Right lobe of liver (tissue), 6 donors: ENCODE data around the gene ACTN2. TPM values are rescaled to one million over a fixed set of nuclear protein-coding genes. Genes with fewer than 3 reads are reported as not detected.

ENCODE experiments used
- ATAC-seq, 4 donors: fragments of 200-7000 bp; cut with Tn5 transposase; one replicate each; pipeline ENCODE4 v1.9.1; 2020; ENCODE audit warnings: mild to moderate bottlenecking in 4 of 4, moderate library complexity in 4 of 4
- DNase-seq, 3 donors: peaks; one replicate each; pipeline ENCODE4 v3.0.0-alpha.2; 2020
- H3K27ac ChIP-seq, 3 donors: fragments of 200-600 bp; one replicate each; pipeline ENCODE4 v1.8.0; 2022
- H3K27me3 ChIP-seq, 2 donors: fragments of 200-600 bp; one replicate each; pipeline ENCODE4 v1.8.0; 2022
- H3K36me3 ChIP-seq, 4 donors: fragments of 200-600 bp; sonication (generic) in 1 of 4; one replicate each; pipeline versions ENCODE4 v1.5.1 to v1.8.0; 2017 to 2022; ENCODE audit warnings: control low read depth in 1 of 4
- H3K4me1 ChIP-seq, 4 donors: fragments of 200-600 bp; sonication (generic) in 1 of 4; one replicate each; pipeline versions ENCODE4 v1.5.1 to v1.8.0; 2017 to 2022; ENCODE audit warnings: control low read depth in 1 of 4
- H3K4me3 ChIP-seq, 3 donors: fragments of 200-600 bp; one replicate each; pipeline ENCODE4 v1.8.0; 2022
- H3K9me3 ChIP-seq, 4 donors: fragments of 200-600 bp; sonication (generic) in 1 of 4; one replicate each; pipeline versions ENCODE4 v1.5.1 to v1.8.0; 2017 to 2022; ENCODE audit warnings: control low read depth in 1 of 4
- CTCF ChIP-seq, 4 donors: fragments of 200-600 bp in 3 of 4; fragments of 450-650 bp in 1 of 4; IDR thresholded peaks; one replicate each; pipeline versions ENCODE4 v1.5.1 to v1.8.0; 2016 to 2022; ENCODE audit warnings: antibody characterized with exemption in 4 of 4, mild to moderate bottlenecking in 2 of 4
- POLR2A ChIP-seq: fragments of 450-650 bp; IDR thresholded peaks from one replicate; pipeline ENCODE4 v1.6.1; 2017; ENCODE audit warnings: antibody characterized with exemption, mild to moderate bottlenecking
- WGBS: methylation state at CpG from one replicate; pipeline ENCODE4 v1.1.6; 2018; ENCODE audit warnings: low coverage, low lambda C conversion rate; ENCODE audit not compliant: insufficient coverage; ENCODE audit errors: missing lambda C conversion rate; 5-methylcytosine and 5-hydroxymethylcytosine counted together
- intact Hi-C, 2 donors: fragments of 100-400 bp; cut with DNase I; formaldehyde crosslinking; loops; one replicate each; pipeline versions ENCODE4 v1.11.2 to v1.14.1; 2022
- total RNA-seq, 6 experiments: library from RNA; depleted of rRNA in 2 of 6; stranded (reverse); fragments of >200 nt in 2 of 6; fragmentation: NEBNext Ultra II Directional in 3 of 6; extraction: Animal tissue kit (Norgen Biotek cat#: 25700) in 3 of 6; gene quantifications; one replicate each; pipeline versions ENCODE4 v1.1.0 to v1.2.4, GENCODE V29; 2016 to 2023
- donor health status: DM: no; HTN: yes; CAD: no.
- donor health status: DM: no; HTN: no; CAD: no.
- donor health status: DM: no; HTN: no; CAD: no.
- donor health status: DM: no; HTN: yes; CAD: no.
- donor health status: DM: no; HTN: yes; CAD: no.

Gene ACTN2
- total RNA-seq, 6 experiments from 2014 or later: 0.29 to 1.4 (median 0.58) TPM; not detected in 1

GRCh38 chr1:236795035-236795756 is 108.9 kb downstream of the ACTN2 start, which contains the start of gene MTR:
Gene MTR (plus strand): TSS chr1:236795292. CDS start chr1:236795704, 412 bp downstream.
- no peaks in the 10 kb centered on the region for H3K36me3 ChIP-seq
- H3K9me3 ChIP-seq: no peaks in the 10 kb centered on the region
- H3K4me3 ChIP-seq: peak within 1 kb of the TSS; percentile 81 to 85 (median 83)
- DNase-seq: peak; percentile 97 to 99 (median 98)
- 0% methylated on average over 30 of the region's 67 CpGs for WGBS
- TF ChIP-seq POLR2A: peak; percentile 86
- no peak for TF ChIP-seq CTCF (IDR thresholded peaks at IDR 0.05)
- H3K27ac ChIP-seq: peak within 1 kb of the TSS; percentile 76 to 87 (median 83)
- ATAC-seq: peak; percentile 98 to 100 (median 98)
- intact Hi-C loops: no loop called here
- H3K27me3 ChIP-seq: no peaks in the 10 kb centered on the region
- peaks cover 0 to 19% (median 2%) of the 10 kb centered on the region in 4 donors for H3K4me1 ChIP-seq

DNA sequence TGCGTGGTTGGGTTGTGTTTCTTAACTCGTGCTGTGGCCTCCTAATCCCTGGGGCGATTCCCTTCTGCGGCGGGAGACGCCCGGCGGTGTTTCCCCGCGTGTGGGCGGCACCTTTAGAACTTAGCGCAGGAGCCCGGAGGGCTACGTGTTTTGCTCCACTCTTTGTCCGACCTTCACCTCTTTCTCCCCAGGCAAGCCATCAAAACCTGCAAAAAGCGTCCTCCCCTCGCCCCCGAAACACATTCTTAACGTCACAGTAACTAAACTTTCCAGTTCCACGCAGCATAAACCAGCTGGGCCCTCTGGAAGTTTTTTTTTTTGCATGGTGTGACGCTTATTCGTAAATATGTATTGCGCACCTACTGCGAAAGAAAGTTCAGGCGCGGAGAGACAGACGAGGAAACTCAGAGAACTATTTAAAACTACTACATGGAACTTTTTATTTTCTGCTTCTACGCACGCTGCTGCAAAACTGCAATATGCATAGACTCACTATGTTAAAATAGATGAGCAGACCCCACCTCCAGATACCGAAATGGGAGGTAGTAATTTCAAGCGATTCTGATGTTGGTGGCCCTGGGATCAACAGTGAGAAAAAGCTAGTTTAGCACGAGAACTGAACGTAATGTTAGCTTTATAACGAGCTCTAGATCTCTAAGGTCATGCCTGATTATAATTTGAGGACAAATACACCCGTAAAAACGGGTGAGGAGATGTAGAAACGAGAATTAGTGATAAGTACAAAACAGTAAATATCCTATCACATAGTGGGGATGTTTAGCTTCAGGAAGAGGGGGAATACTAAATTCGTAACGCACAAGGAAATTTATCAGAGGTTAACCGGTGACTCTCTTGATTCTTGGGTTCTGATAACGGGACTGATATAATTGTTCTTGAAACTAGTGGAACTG is 109.7 kb downstream of the ACTN2 start:
- H3K36me3 ChIP-seq: no peaks in the 10 kb centered on the region
- peak in 1 of 3 donors; percentile 63 for DNase-seq
- peak overlapping the region; percentile 76 to 87 (median 83) for H3K27ac ChIP-seq
- TF ChIP-seq CTCF (IDR thresholded peaks at IDR 0.05) (no peak), POLR2A (no peak)
- WGBS: under 1% methylated on average over 29 of the region's 41 CpGs
- peak overlapping the region; percentile 81 to 85 (median 83) for H3K4me3 ChIP-seq
- intact Hi-C loops: no loop called here
- peaks cover 0 to 20% (median 2%) of the 10 kb centered on the region in 4 donors for H3K4me1 ChIP-seq
- peak; percentile 48 to 58 (median 52) for ATAC-seq
- no peaks in the 10 kb centered on the region for H3K9me3 ChIP-seq
- no peaks in the 10 kb centered on the region for H3K27me3 ChIP-seq

DNA sequence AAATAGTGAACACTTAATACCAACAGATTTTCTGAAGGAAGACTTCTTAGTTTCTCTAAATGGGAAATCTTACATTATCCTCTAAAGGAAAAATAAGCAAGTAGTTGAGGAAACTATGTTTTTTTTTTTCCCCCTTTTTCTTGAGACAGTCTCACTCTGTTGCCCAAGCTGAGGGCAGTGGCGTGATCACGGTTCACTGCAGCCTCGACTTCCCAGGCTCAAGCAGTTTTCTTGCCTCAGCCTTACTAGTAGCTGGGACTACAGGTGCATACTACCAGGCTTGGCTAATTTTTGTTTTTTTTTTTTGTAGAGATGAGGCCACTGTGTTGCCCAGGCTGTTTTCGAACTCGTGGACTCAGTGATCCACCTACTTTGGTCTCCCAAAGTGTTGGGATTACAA is 112.7 kb downstream of the ACTN2 start:
- TF ChIP-seq POLR2A (no peak), CTCF (IDR thresholded peaks at IDR 0.05) (no peak)
- H3K27ac ChIP-seq: no peak overlapping the region

DNA sequence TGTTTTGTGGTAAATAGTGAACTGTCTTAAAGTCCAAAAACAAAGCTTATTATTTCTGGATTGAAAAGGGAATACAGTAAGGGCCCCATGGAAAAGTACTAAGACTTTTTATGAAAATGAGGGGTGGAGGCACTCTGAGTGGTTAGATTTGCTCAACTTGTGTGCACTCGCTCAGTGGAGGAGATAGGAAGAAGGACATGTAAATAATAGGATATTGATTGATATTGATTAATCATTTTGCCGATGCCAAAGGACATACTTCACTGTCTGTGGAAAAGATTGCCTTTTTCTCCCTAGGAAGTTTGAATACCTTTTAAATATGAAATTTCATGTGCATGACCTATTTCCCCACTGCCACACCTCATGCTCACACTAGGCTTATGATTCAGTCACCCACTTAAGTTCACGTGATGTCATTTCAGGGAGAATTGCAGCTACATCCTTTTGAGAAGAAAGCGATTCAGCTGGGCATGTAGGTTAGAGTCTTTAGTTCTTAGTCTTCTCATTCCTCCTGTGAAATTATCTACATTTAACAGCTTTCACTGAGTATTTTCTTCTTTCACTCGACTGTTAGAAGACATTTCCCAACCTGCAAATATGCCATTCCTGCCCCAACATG is 113.8 kb downstream of the ACTN2 start:
- DNase-seq (no peak), ATAC-seq (no peak)
- intact Hi-C loops: no loop called here
- no peak for TF ChIP-seq POLR2A
- TF ChIP-seq CTCF (IDR thresholded peaks at IDR 0.05): no peak
- Histone ChIP-seq H3K27ac (no peak overlapping the region), H3K4me3 (no peak overlapping the region), H3K36me3 (no peaks in the 10 kb centered on the region), H3K9me3 (no peaks in the 10 kb centered on the region), H3K4me1 (peaks cover 0 to 15% (median 2%) of the 10 kb centered on the region in 4 donors), H3K27me3 (no peaks in the 10 kb centered on the region)
- WGBS: 52% methylated on average over 5 of the region's 5 CpGs

More for the DNA sequence above, 112.7 kb downstream of the ACTN2 start:
- DNase-seq (no peak), ATAC-seq (no peak)
- H3K9me3 ChIP-seq: no peaks in the 10 kb centered on the region
- intact Hi-C loops: no loop called here
- no peaks in the 10 kb centered on the region for H3K27me3 ChIP-seq
- WGBS: 93% methylated on average over 5 of the region's 5 CpGs
- no peaks in the 10 kb centered on the region for H3K36me3 ChIP-seq
- H3K4me3 ChIP-seq: no peak overlapping the region
- H3K4me1 ChIP-seq: peaks cover 0 to 20% (median 2%) of the 10 kb centered on the region in 4 donors
